Mucosa of descending colon (tissue), 3 donors: ENCODE measurements around the gene ASB4. TPM values are rescaled to one million over a fixed set of nuclear protein-coding genes. Genes with fewer than 3 reads are reported as not detected.

Source experiments
- ATAC-seq: fragments of 200-7000 bp; cut with Tn5 transposase; one replicate; pipeline ENCODE4 v1.9.1; 2020; ENCODE audit warnings: mild to moderate bottlenecking, moderate library complexity
- DNase-seq, 3 donors: peaks; one replicate each; pipeline ENCODE4 v3.0.0-alpha.2; 2020
- H3K36me3 ChIP-seq: fragments of 200-600 bp; one replicate; pipeline ENCODE4 v1.8.0; 2021; ENCODE audit warnings: low read depth, mild to moderate bottlenecking
- H3K4me1 ChIP-seq: fragments of 200-600 bp; one replicate; pipeline ENCODE4 v1.8.0; 2021; ENCODE audit warnings: low read depth, mild to moderate bottlenecking
- H3K4me3 ChIP-seq: fragments of 200-600 bp; one replicate; pipeline ENCODE4 v1.8.0; 2021; ENCODE audit warnings: mild to moderate bottlenecking
- H3K9me3 ChIP-seq: fragments of 200-600 bp; one replicate; pipeline ENCODE4 v1.8.0; 2021; ENCODE audit warnings: mild to moderate bottlenecking
- CTCF ChIP-seq: fragments of 200-600 bp; IDR thresholded peaks from one replicate; pipeline ENCODE4 v1.8.0; 2022; ENCODE audit warnings: antibody characterized with exemption, mild to moderate bottlenecking
- intact Hi-C, 2 donors: fragments of 100-400 bp; cut with DNase I in 1 of 2; cut with micrococcal nuclease in 1 of 2; formaldehyde crosslinking; loops; one replicate each; pipeline versions ENCODE4 v1.11.0 to v1.11.1; 2022; cut with DNase I, micrococcal nuclease
- total RNA-seq, 3 donors: library from RNA; stranded (reverse); fragmentation: NEBNext Ultra II Directional in 2 of 3; extraction: Animal tissue kit (Norgen Biotek cat#: 25700) in 2 of 3; gene quantifications; one replicate each; pipeline versions ENCODE4 v1.2.1 to v1.2.4, GENCODE V29; 2021 to 2023
- donor health status: DM: no; HTN: no; CAD: no; lungs with moderate emphysema.
- donor health status: DM: no; HTN: no; CAD: no.
- donor health status: DM: no; HTN: yes; CAD: no.

ASB4 gene
- total RNA-seq, 3 donors from 2014 or later, result 0.13 to 0.84 TPM; not detected in 1

- ATAC-seq, result no peak
- Histone ChIP-seq H3K4me1 (no peaks in the 10 kb centered on the region), H3K9me3 (no peaks in the 10 kb centered on the region), H3K36me3 (no peaks in the 10 kb centered on the region), H3K4me3 (no peak overlapping the region)
- no peak for TF ChIP-seq CTCF
- no peak for DNase-seq
- intact Hi-C loops, result no loop called here
Measured at GRCh38 chr7:95535662-95536061, 49.9 kb downstream of the ASB4 start.

- no peak for TF ChIP-seq CTCF
- Histone ChIP-seq H3K36me3 (no peaks in the 10 kb centered on the region), H3K4me3 (no peak overlapping the region), H3K9me3 (no peaks in the 10 kb centered on the region), H3K4me1 (no peaks in the 10 kb centered on the region)
- DNase-seq (peak in 1 of 3 donors; percentile 58), ATAC-seq (peak; percentile 69)
- intact Hi-C loops, result no loop called here
Measured at GRCh38 chr7:95536656-95537311, 51.0 kb downstream of the ASB4 start.

- H3K4me1 ChIP-seq, result no peaks in the 10 kb centered on the region
- no peaks in the 10 kb centered on the region for H3K9me3 ChIP-seq
- DNase-seq (no peak), ATAC-seq (no peak)
- intact Hi-C loops, result no loop called here
- no peak overlapping the region for H3K4me3 ChIP-seq
- no peaks in the 10 kb centered on the region for H3K36me3 ChIP-seq
- no peak for TF ChIP-seq CTCF
Measured at GRCh38 chr7:95537468-95537867, 51.7 kb downstream of the ASB4 start.

- intact Hi-C loops, result no loop called here
- Histone ChIP-seq H3K36me3 (no peaks in the 10 kb centered on the region), H3K4me3 (no peak overlapping the region), H3K4me1 (no peaks in the 10 kb centered on the region), H3K9me3 (no peaks in the 10 kb centered on the region)
- no peak for TF ChIP-seq CTCF
- ATAC-seq, result no peak
- no peak for DNase-seq
Measured at GRCh38 chr7:95539426-95539825, 53.7 kb downstream of the ASB4 start.

GRCh38 chr7:95540366-95540765 lies 54.6 kb downstream of the ASB4 start:
- H3K4me3 ChIP-seq, result no peak overlapping the region
- DNase-seq (no peak), ATAC-seq (no peak)
- intact Hi-C loops, result no loop called here
- no peak for TF ChIP-seq CTCF
- no peaks in the 10 kb centered on the region for H3K36me3 ChIP-seq
- H3K4me1 ChIP-seq, result peaks cover 4% of the 10 kb centered on the region
- no peaks in the 10 kb centered on the region for H3K9me3 ChIP-seq

GRCh38 chr7:95543312-95543711 lies 57.6 kb downstream of the ASB4 start:
- Histone ChIP-seq H3K36me3 (no peaks in the 10 kb centered on the region), H3K4me1 (peaks cover 7% of the 10 kb centered on the region), H3K4me3 (no peak overlapping the region), H3K9me3 (no peaks in the 10 kb centered on the region)
- DNase-seq (no peak), ATAC-seq (no peak)
- intact Hi-C loops, result no loop called here
- TF ChIP-seq CTCF, result no peak
